HG03095 (cell line): Measurements from ENCODE around the gene BAZ2B.

Source experiments
- ATAC-seq: cut with Tn5 transposase; IDR thresholded peaks from one replicate; pipeline ENCODE4 v1.9.1; 2021; ENCODE audit warnings: moderate library complexity; ENCODE audit not compliant: unreplicated experiment

Gene BAZ2B

DNA sequence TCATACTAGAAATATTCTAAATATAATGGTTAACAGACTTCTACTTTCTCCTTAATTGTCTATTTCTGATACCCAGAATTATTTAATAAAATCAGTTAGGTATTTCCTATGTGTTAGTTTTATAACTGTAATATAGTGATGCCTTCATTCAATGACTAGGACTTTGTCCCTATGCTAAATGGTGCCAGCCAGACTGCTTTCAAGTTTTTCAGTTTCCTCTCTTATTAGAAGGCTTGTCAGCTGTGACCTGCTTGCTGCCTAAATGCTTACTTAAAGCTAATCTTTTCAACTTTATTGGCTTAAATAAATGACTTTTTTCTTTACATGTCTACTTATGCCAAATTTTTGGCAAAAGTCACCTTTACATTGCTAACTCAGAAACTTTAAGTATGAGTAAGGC is 30.7 kb downstream of the BAZ2B start:
- ATAC-seq: no peak

DNA sequence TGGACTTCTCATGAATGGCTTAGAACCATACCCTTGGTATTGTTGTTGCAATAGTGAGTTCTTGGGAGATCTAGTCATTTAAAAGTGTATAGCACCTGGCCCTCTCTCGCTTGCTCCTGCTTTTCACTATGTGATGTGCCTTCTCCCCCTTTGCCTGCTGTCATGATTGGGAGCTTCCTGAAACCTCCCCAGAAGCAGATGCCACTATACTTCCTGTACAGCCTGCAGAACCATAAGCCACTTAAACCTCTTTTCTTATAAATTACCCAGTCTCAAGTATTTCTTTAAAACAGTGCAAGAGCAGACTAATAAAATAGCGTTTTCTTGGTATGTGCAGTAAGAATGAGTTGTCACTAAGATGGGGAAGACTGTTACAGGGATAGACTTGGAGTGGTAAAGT is 31.6 kb downstream of the BAZ2B start:
- no peak for ATAC-seq

DNA sequence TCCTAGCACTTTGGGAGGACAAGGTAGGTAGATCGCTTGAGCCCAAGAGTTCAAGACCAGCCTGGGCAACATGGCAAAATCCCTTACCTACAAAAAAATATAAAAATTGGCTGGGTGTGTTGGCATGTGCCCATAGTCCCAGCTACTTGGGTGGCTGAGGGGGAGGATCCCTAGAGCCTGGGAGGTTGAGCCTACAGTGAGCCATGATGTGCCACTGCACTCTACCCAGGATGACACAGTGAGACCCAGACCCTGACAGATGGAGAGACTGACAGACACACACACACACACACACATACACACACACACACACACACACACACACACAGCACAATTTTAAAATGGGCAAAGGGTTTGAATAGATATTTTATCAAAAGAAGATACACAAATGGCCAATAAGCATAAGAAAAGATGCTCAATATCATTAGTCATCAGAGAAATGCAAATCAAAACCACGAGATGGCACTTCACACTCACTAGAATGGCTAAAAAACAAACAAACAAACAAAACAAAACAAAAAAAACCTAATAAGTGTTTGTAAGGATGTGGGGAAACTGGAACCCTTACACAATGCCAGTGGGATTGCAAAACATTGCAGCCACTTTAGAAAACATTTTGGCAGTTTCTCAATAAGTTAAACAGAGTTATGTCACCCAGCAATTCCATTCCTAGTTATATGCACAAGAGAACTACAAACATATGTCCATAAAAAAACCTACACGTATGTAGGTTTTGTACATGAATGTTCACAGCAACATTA is 42.3 kb downstream of the BAZ2B start:
- ATAC-seq: no peak

DNA sequence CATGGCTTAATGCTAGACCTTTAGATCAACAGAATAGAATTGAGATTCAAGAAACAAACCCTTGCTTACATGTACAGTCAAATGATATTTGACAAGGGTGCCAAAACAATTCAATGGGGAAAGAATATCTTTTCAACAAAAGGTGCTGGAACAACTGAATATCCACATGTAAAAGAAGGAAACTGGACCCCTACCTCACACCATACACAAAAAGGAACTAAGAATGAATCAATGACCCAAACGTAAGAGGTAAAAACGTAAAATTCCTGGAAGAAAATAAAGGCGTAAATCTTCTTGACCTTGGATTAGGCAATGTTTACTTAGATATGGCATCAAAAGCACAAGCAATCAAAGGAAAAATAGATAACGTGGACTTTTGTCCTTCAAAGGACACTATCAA is 43.1 kb downstream of the BAZ2B start:
- no peak for ATAC-seq

DNA sequence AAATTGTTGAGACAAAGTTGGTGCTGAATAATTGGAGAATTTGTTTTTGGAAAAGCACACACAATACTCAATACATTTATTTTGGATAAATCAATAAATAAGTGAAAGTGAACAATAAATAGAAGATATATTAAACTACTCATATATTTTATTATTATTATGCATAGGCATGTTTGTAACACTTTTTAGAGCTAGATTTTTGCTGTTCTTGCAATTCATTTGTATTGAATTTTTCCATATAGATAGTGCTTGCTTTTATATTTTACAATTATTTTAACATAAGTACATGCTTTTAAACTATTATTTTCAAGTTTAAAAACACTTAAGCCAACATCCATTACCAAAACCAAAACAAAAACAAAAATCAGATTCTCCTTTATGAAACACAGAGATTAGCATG is 43.9 kb downstream of the BAZ2B start:
- no peak for ATAC-seq

DNA sequence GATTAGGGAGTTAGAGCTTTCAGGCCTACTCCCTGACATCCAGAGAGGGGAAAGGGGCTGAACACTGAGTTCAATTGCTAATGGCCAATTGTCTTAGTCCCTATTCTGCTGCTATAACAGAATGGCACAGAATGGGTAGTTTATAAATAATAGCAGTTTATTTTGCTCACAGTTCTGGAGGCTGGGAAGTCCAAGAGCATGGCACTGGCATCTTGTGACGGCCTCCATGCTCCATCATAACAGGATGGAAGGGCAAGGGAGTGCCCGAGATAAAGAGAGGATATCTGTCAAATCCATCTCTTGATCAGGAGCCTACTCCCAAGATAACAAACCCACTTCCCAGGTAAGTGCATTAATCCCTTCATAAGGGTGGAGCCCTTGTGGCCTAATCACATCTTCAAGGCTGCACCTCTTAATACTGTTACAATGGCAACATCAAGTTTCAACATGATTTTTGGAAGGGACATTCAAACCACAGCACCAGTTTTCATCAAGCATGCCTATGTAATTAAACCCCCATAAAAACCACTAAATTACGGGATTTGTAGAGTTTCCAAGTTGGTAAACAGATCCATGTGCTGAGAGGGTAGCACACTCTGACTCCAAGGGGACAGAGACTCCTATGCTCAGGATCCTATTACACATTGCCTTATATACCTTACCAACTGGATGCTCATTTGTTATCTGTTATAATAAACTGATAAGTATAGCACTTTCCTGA is 44.6 kb downstream of the BAZ2B start:
- no peak for ATAC-seq

DNA sequence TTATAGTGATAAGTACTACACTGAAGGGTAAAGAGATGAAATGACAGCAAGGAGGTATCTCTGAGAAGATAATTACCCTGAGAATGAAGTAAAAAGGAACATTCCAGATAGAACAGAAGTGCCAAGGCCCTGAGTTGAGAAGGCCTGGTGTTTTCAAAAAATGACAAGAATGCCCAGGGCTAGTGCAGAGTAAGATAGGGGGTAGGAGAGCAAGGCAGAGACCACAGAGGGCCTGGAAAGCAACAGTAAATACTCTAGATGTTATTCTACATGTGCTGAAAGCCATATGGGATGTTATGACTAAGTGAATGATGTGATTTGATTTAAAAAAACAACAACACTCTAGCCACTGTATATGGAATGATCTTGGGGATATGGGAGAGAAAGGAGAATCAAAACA is 52.3 kb downstream of the BAZ2B start:
- no peak for ATAC-seq

DNA sequence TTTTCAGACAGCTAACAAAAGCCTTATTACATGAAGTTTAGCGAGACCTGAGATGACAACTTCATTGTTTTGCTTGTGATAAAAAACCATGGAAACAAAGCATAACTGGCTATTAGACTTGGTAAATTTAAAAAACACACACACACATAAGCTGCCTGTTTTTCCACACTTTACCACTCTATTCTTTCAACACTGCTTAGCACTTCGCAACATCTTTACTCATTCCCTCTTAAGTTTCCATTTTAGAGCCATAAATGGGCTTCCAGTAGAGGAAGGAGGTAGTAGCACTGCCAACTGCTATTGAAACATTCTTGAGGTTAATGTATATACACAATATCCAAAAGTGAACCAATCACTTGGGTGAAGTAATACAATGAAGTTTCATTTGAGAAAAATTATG is 54.1 kb downstream of the BAZ2B start:
- no peak for ATAC-seq

DNA sequence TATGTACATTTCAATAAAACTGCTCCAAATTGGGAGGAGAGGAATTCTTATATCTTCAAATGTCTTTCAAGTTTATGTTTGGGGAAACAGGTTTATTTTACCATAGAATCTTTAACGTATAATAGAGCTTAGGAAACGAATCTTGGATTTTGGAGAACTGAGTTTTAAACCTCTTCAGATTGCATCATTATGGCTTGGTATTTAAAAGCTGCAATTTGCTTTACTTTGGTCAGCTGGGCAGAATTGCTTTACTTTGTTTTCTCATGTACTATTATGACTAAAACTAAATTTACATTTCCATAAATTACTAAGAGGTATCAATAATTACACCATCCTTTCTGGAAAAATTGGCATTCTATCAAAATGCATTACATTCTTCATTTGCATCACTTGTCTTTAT is 54.6 kb downstream of the BAZ2B start:
- ATAC-seq: no peak

DNA sequence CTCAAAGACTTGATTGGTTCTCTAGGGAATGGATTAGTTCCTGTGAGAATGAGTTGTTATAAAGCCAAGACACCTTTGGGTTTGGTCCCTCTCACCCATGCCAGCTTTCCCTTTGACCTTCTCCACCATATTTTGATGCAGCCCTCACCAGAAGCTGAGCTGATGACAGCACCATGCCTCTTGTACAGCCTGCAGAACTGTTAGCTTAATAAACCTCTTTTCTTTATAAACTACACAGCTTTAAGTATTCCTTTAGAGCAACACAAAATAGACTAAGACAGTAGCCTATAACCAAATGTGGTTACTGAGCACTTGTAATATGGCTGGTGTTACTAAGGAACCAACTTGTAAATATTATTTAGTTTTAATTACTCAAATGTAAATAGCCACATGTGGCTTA is 55.1 kb downstream of the BAZ2B start:
- no peak for ATAC-seq

DNA sequence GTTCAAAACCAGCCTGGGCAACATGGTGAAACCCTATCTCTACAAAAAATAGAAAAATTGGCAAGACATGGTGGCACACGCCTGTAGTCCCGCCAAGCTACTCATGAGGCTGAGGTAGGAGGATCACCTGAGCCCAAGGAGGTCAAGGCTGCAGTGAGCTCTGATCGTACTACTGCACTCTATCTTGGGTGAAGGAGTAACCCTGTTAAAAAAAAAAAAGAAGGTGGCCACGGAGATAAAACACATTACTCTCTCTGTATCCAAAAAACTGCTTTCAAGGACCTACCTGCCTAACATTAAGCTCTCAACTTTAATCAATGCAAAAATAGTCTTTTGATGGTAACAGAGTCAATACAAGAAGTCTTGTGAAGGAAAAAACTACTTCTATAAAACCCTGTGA is 57.3 kb downstream of the BAZ2B start:
- ATAC-seq: no peak

DNA sequence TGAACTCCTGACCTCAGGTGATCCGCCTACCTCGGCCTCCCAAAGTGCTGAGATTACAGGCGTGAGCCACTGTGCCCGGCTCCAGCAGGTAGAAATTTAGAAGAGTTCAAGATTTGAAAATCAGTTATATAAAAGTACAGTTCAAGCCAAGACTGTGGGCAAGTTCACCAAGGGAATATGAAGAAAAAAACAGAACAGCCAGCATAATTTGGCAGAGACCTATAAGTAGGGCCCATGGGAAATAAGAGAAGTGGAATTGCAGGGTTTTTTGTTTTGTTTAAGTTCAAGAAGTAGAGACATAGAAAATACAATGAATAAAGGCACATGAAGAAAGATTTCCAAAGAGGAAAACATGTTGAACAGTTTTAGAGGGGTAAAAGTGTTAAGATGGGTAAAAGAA is 57.9 kb downstream of the BAZ2B start:
- ATAC-seq: no peak

DNA sequence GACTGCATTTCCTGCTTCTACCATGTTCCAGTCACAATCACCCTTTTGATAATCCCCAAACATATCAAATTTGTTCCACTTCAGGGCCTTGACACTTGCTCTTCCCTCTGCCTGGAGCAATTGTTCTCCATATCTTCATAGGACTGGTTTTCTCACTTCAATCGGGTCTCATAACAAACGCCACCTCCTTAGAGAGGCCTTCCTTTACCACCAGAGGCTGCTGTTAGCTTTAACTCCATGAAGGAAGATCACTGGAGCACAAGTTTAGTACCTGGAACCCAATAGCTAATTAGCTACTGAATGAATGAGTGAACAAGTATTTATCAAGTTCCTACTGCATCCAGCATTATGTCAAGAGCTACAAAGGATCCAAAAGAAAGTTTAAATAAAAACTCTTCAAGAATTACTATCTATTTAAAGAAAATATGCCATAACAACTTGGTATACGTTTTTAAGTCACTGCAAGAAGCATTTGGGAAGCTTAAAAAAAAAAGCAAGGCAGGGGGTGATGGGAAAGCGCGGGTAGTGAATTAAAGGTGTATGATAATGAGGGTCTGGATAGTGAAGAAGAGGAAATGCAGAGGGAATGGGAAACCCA is 58.8 kb downstream of the BAZ2B start:
- ATAC-seq: no peak

DNA sequence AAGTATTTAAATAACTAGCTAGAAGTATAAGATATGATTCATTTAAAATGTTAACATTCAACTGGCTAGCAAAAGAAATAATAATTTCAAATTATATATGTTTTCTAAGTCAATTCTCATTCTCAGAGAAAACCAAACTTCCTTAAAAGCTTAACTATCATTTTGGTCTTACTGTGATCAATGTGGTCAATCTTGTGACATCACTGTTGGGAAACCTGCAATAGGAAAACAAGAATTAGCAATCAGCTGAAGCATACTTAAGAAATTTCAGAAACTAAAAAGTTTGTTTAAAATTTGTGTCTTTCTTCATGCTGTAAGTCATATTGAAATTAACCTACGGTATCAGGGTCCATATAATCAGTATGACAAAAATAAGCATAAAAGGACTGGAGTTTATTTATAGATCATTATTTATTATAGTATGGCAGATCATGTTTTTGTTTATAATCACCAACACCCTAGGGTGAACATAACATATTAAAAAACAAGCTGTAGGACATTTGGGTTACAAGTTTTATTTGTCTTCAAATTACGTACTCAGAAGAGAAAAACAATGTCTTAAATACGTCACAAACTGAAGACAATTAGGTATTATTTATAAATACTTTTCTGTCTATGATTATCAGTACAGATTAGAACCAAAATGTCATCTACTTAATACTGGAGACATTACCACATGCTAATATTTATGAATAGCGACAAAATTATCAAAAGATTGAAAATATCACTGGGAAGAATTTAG is 60.5 kb downstream of the BAZ2B start:
- ATAC-seq: no peak

DNA sequence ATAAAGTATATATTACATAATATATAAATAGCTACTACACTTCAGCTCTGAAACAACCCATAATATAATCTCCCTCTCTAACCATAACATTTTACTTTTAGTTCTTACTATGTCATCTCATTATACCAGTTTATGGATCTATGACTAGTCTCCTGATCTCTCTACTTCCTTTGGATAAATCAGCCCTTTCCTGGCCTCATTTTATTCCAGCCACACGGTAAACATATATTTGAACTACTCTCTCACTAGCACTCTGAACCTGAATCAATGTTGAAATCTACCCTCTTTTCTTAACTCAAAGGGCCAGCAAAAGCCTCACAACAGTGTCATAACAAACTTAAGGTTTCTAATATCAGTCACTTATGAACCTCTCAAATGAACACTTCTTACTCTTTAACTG is 62.6 kb downstream of the BAZ2B start:
- ATAC-seq: no peak

DNA sequence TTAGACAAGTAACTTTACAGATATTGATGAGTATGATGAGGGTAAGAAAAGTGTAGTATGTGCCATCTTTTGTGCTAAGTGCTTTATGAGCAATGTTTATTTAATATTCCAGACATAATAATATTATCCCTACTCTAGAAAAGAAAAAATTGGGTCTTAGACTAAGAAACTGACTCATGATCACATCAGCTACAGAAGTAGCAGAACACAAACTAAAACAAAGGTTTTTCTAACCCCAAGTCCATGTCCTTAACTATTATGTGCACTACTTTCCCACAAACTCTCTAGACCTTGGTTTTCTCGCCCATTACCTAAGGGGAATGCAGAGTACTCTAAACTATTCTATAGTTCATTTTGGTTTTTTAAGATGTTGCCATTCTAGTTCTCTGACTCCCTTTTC is 64.5 kb downstream of the BAZ2B start:
- no peak for ATAC-seq

DNA sequence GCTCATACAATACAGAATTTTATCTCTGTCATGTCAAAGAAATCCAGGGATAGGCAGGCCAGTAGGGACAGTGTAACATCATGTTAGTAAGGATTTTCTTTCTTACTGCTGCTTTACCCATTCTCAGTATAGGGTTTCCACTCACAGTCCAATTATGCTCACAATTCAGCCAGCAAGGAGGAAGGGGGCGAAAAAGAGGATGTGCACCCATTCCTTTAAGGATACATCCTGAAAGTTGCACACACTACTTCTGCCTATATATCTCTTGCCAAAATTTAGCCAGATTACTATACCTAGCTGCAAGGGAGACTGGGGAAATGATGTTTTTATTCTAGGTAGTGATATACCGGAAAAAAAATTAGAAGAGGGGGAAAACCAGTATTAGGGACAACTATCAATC is 66.1 kb downstream of the BAZ2B start:
- ATAC-seq: no peak

DNA sequence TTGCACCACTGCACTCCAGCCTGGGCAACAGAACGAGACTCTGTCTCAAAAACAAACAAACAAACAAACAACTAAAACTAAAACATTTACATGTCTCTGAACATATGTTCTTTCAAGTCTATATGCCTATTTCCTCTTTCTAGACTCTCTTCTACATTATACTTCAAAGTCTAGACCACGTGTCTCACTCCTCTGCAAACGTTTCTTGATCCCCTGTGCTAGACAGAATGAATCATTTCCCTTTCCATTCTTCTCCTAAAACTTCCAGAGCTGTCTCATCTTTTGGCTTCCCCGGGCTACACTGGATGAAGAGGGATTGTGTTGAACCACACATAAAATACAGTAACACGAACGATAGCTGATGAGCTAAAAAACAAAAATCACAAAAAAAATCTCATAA is 67.1 kb downstream of the BAZ2B start:
- ATAC-seq: no peak

DNA sequence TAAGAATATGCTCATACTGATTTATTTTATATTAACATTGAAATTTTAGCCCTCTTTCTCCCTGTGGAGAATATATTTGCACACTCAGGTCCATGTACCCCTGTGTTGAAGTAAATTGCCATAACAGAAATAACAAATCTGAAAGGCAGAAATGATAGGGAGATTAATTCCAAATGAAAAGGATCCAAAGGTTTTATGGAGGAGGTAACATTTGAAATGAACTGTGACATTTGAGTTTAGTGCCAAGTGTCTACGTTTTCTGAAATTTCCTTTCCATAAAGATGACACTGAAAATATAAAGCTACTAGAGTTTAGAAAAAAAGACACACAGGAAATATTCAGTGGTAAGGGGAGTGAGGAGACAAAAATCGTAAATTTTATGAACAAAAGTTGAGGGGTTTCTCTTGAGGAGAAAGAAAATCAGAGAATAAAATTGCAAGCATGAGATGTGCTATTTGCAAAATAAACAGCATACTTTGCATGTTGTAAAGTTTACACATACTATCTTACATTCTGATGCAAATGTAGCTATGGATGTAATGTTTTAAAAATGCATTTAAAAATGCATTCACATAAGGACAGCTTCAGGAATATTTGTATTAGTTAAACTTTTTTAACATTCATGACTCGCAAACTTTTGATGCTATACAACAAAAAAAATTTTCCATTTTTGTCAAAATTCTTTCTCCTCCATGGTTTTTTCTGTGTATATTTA is 69.5 kb downstream of the BAZ2B start:
- no peak for ATAC-seq

DNA sequence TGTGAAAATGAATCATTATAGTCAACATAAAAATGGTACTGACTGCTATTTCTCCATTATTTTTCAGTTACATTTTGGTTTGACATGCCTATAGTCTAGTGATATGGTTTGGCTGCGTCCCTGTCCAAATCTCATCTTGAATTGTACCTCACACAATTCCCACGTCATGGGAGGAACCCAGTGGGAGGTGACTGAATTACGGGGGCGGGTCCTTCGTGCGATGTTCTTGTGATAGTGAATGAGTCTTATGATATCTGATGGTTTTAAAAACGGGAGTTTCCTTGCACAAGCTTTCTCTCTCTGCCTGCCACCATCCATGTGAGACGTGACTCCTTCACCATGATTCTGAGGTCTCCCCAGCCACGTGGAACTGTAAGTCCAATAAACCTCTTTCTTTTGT is 70.3 kb downstream of the BAZ2B start:
- ATAC-seq: no peak

DNA sequence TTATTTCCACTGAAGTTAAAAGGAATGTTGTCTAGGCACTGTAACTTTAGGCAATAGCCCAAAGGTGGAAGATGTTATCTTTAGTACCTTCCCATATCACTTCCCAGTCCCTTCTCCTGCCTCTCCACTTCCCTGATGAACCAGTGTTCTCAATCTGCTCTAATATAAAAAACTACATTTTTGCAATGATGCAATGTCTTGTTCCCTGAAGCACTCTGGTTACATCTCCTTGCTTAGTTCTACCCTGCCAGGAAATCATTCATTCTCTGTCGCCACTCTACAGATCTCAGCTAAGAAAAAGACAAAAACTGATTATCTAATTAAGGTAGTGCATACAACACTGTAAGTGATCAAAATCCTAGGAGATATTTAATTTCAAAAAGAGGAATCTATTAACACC is 71.3 kb downstream of the BAZ2B start:
- ATAC-seq: no peak
